Measurements from ENCODE around the gene WASL.

DNA sequence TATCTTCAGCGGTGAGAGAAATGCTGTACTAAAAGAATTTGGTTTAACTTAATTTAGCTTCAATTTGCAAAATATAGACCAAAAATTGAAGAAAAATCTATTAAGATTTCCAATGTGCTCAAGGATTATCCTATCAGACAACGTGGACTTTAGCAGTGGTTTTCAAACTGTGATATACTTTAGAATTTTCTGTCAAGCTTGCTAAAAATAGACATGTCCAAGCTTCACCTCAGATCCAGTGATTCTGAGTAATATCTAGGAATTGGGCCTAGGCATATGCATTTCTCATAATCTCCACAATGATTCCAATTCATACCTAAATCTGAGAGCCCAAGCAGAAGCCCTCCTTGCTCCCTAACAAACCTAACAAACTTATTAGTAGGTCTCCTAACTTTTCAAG is 3.4 kb downstream of the WASL start:
- TF ChIP-seq POLR2A (IDR thresholded peaks at IDR 0.05), result no peak
- TF ChIP-seq EP300 (IDR thresholded peaks at IDR 0.05), result no peak
- TF ChIP-seq, protein P1, sequence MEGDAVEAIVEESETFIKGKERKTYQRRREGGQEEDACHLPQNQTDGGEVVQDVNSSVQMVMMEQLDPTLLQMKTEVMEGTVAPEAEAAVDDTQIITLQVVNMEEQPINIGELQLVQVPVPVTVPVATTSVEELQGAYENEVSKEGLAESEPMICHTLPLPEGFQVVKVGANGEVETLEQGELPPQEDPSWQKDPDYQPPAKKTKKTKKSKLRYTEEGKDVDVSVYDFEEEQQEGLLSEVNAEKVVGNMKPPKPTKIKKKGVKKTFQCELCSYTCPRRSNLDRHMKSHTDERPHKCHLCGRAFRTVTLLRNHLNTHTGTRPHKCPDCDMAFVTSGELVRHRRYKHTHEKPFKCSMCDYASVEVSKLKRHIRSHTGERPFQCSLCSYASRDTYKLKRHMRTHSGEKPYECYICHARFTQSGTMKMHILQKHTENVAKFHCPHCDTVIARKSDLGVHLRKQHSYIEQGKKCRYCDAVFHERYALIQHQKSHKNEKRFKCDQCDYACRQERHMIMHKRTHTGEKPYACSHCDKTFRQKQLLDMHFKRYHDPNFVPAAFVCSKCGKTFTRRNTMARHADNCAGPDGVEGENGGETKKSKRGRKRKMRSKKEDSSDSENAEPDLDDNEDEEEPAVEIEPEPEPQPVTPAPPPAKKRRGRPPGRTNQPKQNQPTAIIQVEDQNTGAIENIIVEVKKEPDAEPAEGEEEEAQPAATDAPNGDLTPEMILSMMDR (IDR thresholded peaks at IDR 0.05), result no peak
- no peak for TF ChIP-seq POLR2AphosphoS5 (IDR thresholded peaks at IDR 0.05)
